H9 (cell line): ENCODE data around the gene OLFM4. TPM values are rescaled to one million over a fixed set of nuclear protein-coding genes. Genes with fewer than 3 reads are reported as not detected.

Experiments used
- DNase-seq: peaks from one replicate; pipeline ENCODE4 v3.0.0-alpha.2; 2017
- H2AFZ ChIP-seq: one replicate; pipeline ENCODE4 v1.6.1; 2013; ENCODE audit warnings: mild to moderate bottlenecking, low read length, control low read depth, moderate library complexity
- H2AK5ac ChIP-seq: 2 replicates; pipeline ENCODE4 v1.6.1; 2013; ENCODE audit warnings: low read length, control low read depth, mixed read lengths; ENCODE audit not compliant: insufficient read length
- H2BK120ac ChIP-seq: one replicate; pipeline ENCODE4 v1.6.1; 2013; ENCODE audit warnings: low read depth, mild to moderate bottlenecking, low read length, control low read depth, inconsistent platforms; ENCODE audit not compliant: poor library complexity, severe bottlenecking
- H2BK12ac ChIP-seq: 2 replicates; pipeline ENCODE4 v1.6.1; 2013; ENCODE audit warnings: low read length, control low read depth, mixed read lengths, low read depth; ENCODE audit not compliant: insufficient read length
- H2BK15ac ChIP-seq: 2 replicates; pipeline ENCODE4 v1.6.1; 2013; ENCODE audit warnings: low read depth, low read length, control low read depth
- H2BK20ac ChIP-seq: one replicate; pipeline ENCODE4 v1.6.1; 2013; ENCODE audit warnings: low read depth, mild to moderate bottlenecking, low read length, control low read depth, inconsistent platforms; ENCODE audit not compliant: poor library complexity, severe bottlenecking
- H2BK5ac ChIP-seq: 2 replicates; pipeline ENCODE4 v1.6.1; 2013; ENCODE audit warnings: low read length, control low read depth, mixed read lengths; ENCODE audit not compliant: insufficient read length
- H3K14ac ChIP-seq: 2 replicates; pipeline ENCODE4 v1.6.1; 2013; ENCODE audit warnings: low read length, control low read depth; ENCODE audit not compliant: insufficient read depth
- H3K18ac ChIP-seq: 2 replicates; pipeline ENCODE4 v1.6.1; 2013; ENCODE audit warnings: low read depth, mild to moderate bottlenecking, mixed read lengths, low read length, control low read depth; ENCODE audit not compliant: insufficient read length
- H3K23ac ChIP-seq: 2 replicates; pipeline ENCODE4 v1.6.1; 2013; ENCODE audit warnings: low read length, control low read depth, mixed read lengths, low read depth; ENCODE audit not compliant: insufficient read length
- H3K23me2 ChIP-seq: 2 replicates; pipeline ENCODE4 v1.6.1; 2013; ENCODE audit warnings: low read depth, mild to moderate bottlenecking, mixed read lengths, low read length, control low read depth; ENCODE audit not compliant: insufficient read length, poor library complexity, severe bottlenecking
- H3K27ac ChIP-seq: 2 replicates; pipeline ENCODE4 v1.5.1; 2013; ENCODE audit warnings: low read length, control low read depth, mixed read lengths, low read depth; ENCODE audit not compliant: insufficient read length
- H3K27me3 ChIP-seq: 2 replicates; pipeline ENCODE4 v1.6.1; 2013; ENCODE audit warnings: low read length, control low read depth, inconsistent platforms; ENCODE audit not compliant: insufficient read depth
- H3K4ac ChIP-seq: 2 replicates; pipeline ENCODE4 v1.6.1; 2013; ENCODE audit warnings: low read depth, mild to moderate bottlenecking, control low read depth, inconsistent platforms, low read length, moderate library complexity
- H3K4me1 ChIP-seq: 2 replicates; pipeline ENCODE4 v1.6.1; 2013; ENCODE audit warnings: low read length, control low read depth, inconsistent platforms; ENCODE audit not compliant: insufficient read depth
- H3K4me2 ChIP-seq: 2 replicates; pipeline ENCODE4 v1.6.1; 2013; ENCODE audit warnings: low read length, control low read depth, mixed read lengths; ENCODE audit not compliant: insufficient read length, insufficient read depth
- H3K56ac ChIP-seq: 2 replicates; pipeline ENCODE4 v1.6.1; 2013; ENCODE audit warnings: low read depth, mild to moderate bottlenecking, mixed read lengths, low read length, control low read depth; ENCODE audit not compliant: insufficient read length
- H3K79me1 ChIP-seq: 2 replicates; pipeline ENCODE4 v1.6.1; 2013; ENCODE audit warnings: low read depth, mild to moderate bottlenecking, moderate library complexity, low read length, control low read depth, inconsistent platforms; ENCODE audit not compliant: insufficient read depth, poor library complexity, severe bottlenecking
- H3K79me2 ChIP-seq: 2 replicates; pipeline ENCODE4 v1.6.1; 2013; ENCODE audit warnings: low read length, control low read depth, inconsistent platforms; ENCODE audit not compliant: insufficient read depth
- H3K9ac ChIP-seq: 2 replicates; pipeline ENCODE4 v1.6.1; 2013; ENCODE audit warnings: low read length, control low read depth, mixed read lengths; ENCODE audit not compliant: insufficient read length; ENCODE audit errors: extremely low read depth
- H3K9me3 ChIP-seq: one replicate; pipeline ENCODE4 v1.6.1; 2013; ENCODE audit warnings: low read depth, low read length, inconsistent platforms; ENCODE audit not compliant: control insufficient read depth
- H3T11ph ChIP-seq: one replicate; pipeline ENCODE4 v1.6.1; 2013; ENCODE audit warnings: mild to moderate bottlenecking, low read length, control low read depth, inconsistent platforms
- H4K20me1 ChIP-seq: one replicate; pipeline ENCODE4 v1.6.1; 2013; ENCODE audit not compliant: control insufficient read depth, insufficient read length, insufficient read depth
- H4K5ac ChIP-seq: 2 replicates; pipeline ENCODE4 v1.6.1; 2013; ENCODE audit warnings: low read depth, mild to moderate bottlenecking, mixed read lengths, low read length, control low read depth; ENCODE audit not compliant: insufficient read length
- H4K8ac ChIP-seq: replicated peaks from 2 replicates; pipeline ENCODE4 v1.6.1; 2013; ENCODE audit warnings: low read length, control low read depth, mixed read lengths, low read depth; ENCODE audit not compliant: insufficient read length
- H4K91ac ChIP-seq: 2 replicates; pipeline ENCODE4 v1.6.1; 2013; ENCODE audit warnings: low read depth, mild to moderate bottlenecking, moderate library complexity, mixed read lengths, low read length, control low read depth; ENCODE audit not compliant: insufficient read length
- H3K27ac Mint-ChIP-seq, 3 experiments: 2 replicates in 2 of 3; 3 replicates in 1 of 3; pipeline ENCODE4 v1.8.0; 2020 to 2021; ENCODE audit warnings: mixed read lengths in 3 of 3, mild to moderate bottlenecking in 1 of 3, moderate library complexity in 1 of 3
- H3K27me3 Mint-ChIP-seq: 2 replicates; pipeline ENCODE4 v1.8.0; 2021; ENCODE audit warnings: low read depth, mild to moderate bottlenecking, moderate library complexity, mixed read lengths
- H3K36me3 Mint-ChIP-seq, 3 experiments: 2 replicates in 2 of 3; 3 replicates in 1 of 3; pipeline ENCODE4 v1.8.0; 2020 to 2021; ENCODE audit warnings: low read depth in 3 of 3, mixed read lengths in 3 of 3; ENCODE audit not compliant: insufficient read depth in 1 of 3
- H3K4me1 Mint-ChIP-seq, 2 experiments: 2 replicates each; pipeline ENCODE4 v1.8.0; 2020; ENCODE audit warnings: mixed read lengths in 2 of 2
- H3K4me3 Mint-ChIP-seq, 2 experiments: 2 replicates in 1 of 2; 3 replicates in 1 of 2; pipeline ENCODE4 v1.8.0; 2020 to 2021; ENCODE audit warnings: mild to moderate bottlenecking in 2 of 2, mixed read lengths in 2 of 2, moderate library complexity in 1 of 2
- H3K9me3 Mint-ChIP-seq, 2 experiments: 2 replicates in 1 of 2; 3 replicates in 1 of 2; pipeline ENCODE4 v1.8.0; 2020; ENCODE audit warnings: mild to moderate bottlenecking in 2 of 2, mixed read lengths in 2 of 2, moderate library complexity in 1 of 2
- WGBS: extraction: QIAGEN DNeasy Blood & Tissue Kit; methylation state at CpG from one replicate; pipeline ENCODE4 v1.1.7; 2013; ENCODE audit warnings: missing lambda C conversion rate, low lambda C conversion rate, mixed read lengths; ENCODE audit not compliant: insufficient read length; ENCODE audit errors: extremely low coverage; 5-methylcytosine and 5-hydroxymethylcytosine counted together
- total RNA-seq: library from RNA; stranded (reverse); gene quantifications from 2 replicates; pipeline ENCODE4 v1.2.1, GENCODE V29; 2021
- TF ChIP-seq, protein P1 (sequence below): fragments of 200-600 bp; sonication (generic); conservative IDR thresholded peaks from 3 replicates; pipeline ENCODE4 v1.8.0; 2021; ENCODE audit warnings: antibody characterized with exemption, mild to moderate bottlenecking

Gene OLFM4
- total RNA-seq, 1 experiment from 2014 or later: not detected

DNA sequence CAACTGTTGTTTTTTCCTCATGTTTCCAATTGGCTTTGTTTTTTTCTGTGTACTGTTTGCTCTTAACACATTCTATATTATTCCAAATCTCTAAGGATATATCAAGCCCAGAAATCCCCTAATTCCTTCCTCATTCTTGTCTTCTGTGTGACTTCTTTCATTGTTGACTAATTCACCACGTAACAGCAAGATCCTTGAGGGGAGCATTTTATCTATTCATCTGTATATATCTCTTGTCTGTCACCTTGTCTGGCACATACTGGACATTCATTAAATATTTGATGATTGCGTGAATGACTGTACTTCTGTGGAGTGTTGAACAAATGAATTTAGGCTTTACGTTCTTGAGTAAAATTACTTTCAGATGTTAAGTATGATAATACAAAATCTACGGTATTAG, 44.8 kb upstream of the OLFM4 start:
- H2AFZ ChIP-seq: no peak overlapping the region
- no peak overlapping the region for H4K91ac ChIP-seq
- WGBS: no CpG with 5 or more reads among the region's 4 CpGs
- no peak for DNase-seq
- H3K14ac ChIP-seq: no peak overlapping the region
- Mint-ChIP-seq H3K27ac (no peak overlapping the region), H3K27me3 (no peaks in the 10 kb centered on the region; the same call in 1 of the 2 replicates), H3K36me3 (no peaks in the 10 kb centered on the region), H3K9me3 (no peaks in the 10 kb centered on the region), H3K4me1 (peaks cover 12 to 17% of the 10 kb centered on the region in 2 experiments), H3K4me3 (no peak overlapping the region)
- no peak overlapping the region for H2BK15ac ChIP-seq
- H2BK12ac ChIP-seq: no peak overlapping the region
- H3K4ac ChIP-seq: no peak overlapping the region
- no peaks in the 10 kb centered on the region for H3K27me3 ChIP-seq
- H3K79me1 ChIP-seq: no peaks in the 10 kb centered on the region
- no peak overlapping the region for H3K4me2 ChIP-seq
- no peak overlapping the region for H2BK120ac ChIP-seq
- H2BK20ac ChIP-seq: no peak overlapping the region
- no peak overlapping the region for H3K9ac ChIP-seq
- H4K5ac ChIP-seq: no peak overlapping the region
- H3T11ph ChIP-seq: no peak overlapping the region
- H2BK5ac ChIP-seq: no peak overlapping the region
- no peaks in the 10 kb centered on the region for H3K79me2 ChIP-seq
- no peak overlapping the region for H3K56ac ChIP-seq
- H3K9me3 ChIP-seq: no peaks in the 10 kb centered on the region
- H3K4me1 ChIP-seq: 0 out of 2 replicates have a peak, but pooled peaks cover under 1% of the 10 kb centered on the region
- no peak overlapping the region for H2AK5ac ChIP-seq
- H3K27ac ChIP-seq: no peak overlapping the region
- no peak overlapping the region for H3K23ac ChIP-seq
- TF ChIP-seq, protein P1, sequence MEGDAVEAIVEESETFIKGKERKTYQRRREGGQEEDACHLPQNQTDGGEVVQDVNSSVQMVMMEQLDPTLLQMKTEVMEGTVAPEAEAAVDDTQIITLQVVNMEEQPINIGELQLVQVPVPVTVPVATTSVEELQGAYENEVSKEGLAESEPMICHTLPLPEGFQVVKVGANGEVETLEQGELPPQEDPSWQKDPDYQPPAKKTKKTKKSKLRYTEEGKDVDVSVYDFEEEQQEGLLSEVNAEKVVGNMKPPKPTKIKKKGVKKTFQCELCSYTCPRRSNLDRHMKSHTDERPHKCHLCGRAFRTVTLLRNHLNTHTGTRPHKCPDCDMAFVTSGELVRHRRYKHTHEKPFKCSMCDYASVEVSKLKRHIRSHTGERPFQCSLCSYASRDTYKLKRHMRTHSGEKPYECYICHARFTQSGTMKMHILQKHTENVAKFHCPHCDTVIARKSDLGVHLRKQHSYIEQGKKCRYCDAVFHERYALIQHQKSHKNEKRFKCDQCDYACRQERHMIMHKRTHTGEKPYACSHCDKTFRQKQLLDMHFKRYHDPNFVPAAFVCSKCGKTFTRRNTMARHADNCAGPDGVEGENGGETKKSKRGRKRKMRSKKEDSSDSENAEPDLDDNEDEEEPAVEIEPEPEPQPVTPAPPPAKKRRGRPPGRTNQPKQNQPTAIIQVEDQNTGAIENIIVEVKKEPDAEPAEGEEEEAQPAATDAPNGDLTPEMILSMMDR: no peak
- no peaks in the 10 kb centered on the region for H4K20me1 ChIP-seq
- H4K8ac ChIP-seq: no peak overlapping the region
- H3K23me2 ChIP-seq: no peaks in the 10 kb centered on the region
- no peak overlapping the region for H3K18ac ChIP-seq
